ENCODE data around the gene MAD1L1.
"Not testable (repeated sequence)": the region's sequence is repeated elsewhere in the genome, so short reads cannot be mapped to it uniquely, and the experiment has no call there.

Gene MAD1L1

DNA sequence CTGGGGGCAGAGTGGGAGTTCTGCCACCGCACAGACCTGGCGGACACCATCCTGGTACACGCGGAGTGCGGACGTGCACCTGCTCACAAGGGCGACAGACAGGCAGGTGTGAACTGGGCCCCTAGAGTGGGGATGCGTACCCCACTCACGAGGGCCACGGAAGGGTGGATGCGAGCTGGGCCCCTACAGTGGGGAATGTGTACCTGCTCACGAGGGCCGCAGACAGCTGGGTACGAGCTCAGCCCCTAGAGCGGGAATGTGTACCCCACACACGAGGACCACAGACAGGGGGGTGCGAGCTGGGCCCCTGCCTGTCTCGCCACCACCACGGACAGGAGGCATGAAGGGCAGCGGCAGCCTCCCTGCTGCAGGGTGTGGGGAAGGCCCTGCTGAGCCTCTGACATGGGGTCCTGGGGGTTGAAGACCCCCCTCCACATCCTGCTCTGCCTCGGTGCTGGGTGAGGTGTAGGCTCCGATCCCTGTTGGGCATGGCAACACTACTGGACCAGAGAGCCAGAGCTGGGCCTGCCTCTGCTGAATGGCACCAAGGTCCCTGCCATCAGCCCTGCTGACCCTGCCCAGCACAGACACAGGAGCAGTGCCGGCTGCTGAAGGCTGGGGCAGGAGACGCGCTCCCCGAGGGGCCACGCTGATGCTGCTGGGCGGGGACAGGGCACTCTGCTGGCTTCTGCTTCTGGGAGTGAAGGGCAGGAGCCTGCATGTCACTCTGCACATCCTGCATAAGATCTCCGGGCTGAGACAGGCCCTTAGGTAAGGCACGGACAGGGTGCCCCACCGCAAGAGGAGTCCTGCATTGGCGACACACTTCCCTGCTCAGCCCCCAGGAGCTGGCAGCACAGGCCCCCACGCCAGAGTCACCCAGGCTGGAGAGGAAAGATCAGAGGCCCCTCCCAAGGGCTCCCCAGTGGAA is 259.2 kb downstream of the MAD1L1 start:
- in situ Hi-C loops (cut with HindIII; ENCODE audit: low sequenced_read_pairs): loop anchor here (5.0 to 10.0 kb wide), 2 partner anchors 51 to 61 kb away; no protein-coding TSS in a partner anchor
- H3K4me3 ChIP-seq (ENCODE audit: low read depth, low read length): no peak overlapping the region
- no peak for DNase-seq (ENCODE audit: low read depth)
- TF ChIP-seq, protein P1, sequence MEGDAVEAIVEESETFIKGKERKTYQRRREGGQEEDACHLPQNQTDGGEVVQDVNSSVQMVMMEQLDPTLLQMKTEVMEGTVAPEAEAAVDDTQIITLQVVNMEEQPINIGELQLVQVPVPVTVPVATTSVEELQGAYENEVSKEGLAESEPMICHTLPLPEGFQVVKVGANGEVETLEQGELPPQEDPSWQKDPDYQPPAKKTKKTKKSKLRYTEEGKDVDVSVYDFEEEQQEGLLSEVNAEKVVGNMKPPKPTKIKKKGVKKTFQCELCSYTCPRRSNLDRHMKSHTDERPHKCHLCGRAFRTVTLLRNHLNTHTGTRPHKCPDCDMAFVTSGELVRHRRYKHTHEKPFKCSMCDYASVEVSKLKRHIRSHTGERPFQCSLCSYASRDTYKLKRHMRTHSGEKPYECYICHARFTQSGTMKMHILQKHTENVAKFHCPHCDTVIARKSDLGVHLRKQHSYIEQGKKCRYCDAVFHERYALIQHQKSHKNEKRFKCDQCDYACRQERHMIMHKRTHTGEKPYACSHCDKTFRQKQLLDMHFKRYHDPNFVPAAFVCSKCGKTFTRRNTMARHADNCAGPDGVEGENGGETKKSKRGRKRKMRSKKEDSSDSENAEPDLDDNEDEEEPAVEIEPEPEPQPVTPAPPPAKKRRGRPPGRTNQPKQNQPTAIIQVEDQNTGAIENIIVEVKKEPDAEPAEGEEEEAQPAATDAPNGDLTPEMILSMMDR (IDR thresholded peaks at IDR 0.05; ENCODE audit: low read depth, low read length, missing control alignments): no peak

DNA sequence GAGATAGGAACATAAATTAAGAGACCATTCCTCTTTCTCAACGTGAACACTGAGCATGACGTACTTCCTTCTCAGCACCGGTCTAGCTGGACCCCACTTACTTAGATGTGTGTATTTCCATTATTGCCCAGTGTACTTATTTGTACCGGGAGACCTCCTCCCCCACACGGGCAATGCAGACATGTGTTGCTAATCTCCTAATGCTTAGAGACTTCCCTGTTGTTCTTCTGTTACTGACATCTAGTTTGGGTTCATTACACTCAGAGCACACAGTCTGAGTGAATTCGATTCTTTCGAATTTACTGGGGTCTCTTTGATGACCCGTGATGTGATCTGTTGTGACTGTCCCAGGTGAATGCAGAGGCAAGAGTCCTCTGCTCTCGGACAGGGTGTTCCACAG is 260.0 kb downstream of the MAD1L1 start:
- DNase-seq (ENCODE audit: low read depth): no peak
- TF ChIP-seq, protein P1 (IDR thresholded peaks at IDR 0.05; ENCODE audit: low read depth, low read length, missing control alignments): no peak
- no peak overlapping the region for H3K4me3 ChIP-seq (ENCODE audit: low read depth, low read length)
- in situ Hi-C loops (cut with HindIII; ENCODE audit: low sequenced_read_pairs): loop anchor here (5.0 to 10.0 kb wide), 2 partner anchors 50 to 62 kb away; no protein-coding TSS in a partner anchor

DNA sequence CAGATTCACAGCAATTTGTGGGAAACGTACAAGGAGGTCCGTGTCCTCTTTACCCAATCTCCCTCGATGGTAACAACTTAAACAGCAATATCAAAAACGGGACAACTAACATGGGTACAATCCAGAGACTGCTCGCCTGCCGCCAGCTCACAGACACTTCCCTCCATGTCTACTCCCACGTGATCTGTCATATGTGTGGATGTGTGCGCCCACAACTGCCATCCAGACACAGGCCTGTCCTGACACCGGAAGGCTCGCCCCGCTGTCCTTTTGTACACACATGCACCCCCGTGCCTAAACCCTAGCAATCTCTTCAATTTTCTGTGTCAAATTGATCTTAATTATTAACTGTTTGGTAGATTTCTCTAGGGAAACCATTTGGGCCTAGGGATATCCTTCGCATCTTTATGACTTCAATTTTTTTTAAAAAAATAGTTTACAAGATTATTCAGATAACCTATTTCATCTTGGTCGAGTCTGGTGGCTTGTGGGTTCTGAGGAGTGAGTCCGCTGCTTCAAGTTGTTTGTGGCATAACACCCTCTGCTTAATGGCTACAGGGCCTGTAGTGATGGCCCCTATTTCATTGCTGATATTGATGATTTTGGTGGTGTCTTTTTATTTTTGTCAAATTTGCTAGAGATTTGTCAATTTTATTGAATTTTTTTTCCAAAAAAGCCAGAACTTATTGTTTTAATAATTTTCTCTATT is 260.6 kb downstream of the MAD1L1 start:
- H3K4me3 ChIP-seq (ENCODE audit: low read depth, low read length): no peak overlapping the region
- TF ChIP-seq, protein P1 (IDR thresholded peaks at IDR 0.05; ENCODE audit: low read depth, low read length, missing control alignments): no peak
- in situ Hi-C loops (cut with HindIII; ENCODE audit: low sequenced_read_pairs): loop anchor here (5.0 to 10.0 kb wide), 2 partner anchors 50 to 63 kb away; no protein-coding TSS in a partner anchor
- DNase-seq (ENCODE audit: low read depth): no peak

DNA sequence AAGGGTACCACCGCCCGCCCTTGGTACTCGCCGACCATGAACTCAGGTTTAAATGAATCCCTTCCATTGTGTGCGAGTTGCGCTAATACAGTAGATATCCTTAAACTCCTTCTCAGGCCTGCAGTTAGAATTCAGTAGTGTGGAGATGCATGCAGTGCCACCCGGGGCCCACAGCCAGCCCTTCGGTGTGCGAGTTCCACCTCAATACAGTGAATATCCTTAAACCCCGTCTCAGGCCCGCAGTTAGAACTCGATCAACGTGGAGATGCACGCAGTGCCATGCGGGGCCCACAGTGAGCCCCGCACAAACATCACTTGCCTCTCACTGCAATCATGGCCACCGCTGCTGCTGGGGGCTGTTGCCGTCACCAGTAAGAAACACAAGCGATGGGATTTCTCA is 261.9 kb downstream of the MAD1L1 start:
- H3K4me3 ChIP-seq (ENCODE audit: low read depth, low read length): no peak overlapping the region
- no peak for DNase-seq (ENCODE audit: low read depth)
- in situ Hi-C loops (cut with HindIII; ENCODE audit: low sequenced_read_pairs): loop anchor here (5.0 to 10.0 kb wide), 2 partner anchors 49 to 64 kb away; no protein-coding TSS in a partner anchor
- TF ChIP-seq, protein P1 (IDR thresholded peaks at IDR 0.05; ENCODE audit: low read depth, low read length, missing control alignments): no peak

DNA sequence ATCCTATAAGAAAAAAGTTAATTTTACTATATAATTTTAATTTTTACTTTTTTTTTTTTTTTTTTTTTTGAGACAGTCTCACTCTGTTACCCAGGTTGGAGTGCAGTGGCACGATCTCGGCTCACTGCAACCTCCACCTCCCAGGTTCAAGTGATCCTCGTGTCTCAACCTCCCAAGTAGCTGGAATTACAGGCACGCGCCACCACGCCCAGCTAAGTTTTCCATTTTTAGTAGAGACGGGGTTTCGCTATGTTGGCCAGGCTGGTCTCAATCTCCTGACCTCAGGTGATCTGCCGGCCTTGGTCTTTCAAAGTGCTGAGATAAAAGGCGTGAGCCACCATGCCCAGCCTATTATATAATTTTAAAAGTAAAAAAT is 262.5 kb downstream of the MAD1L1 start:
- H3K4me3 ChIP-seq (ENCODE audit: low read depth, low read length); DNase-seq (ENCODE audit: low read depth): not testable (repeated sequence)
- in situ Hi-C loops (cut with HindIII; ENCODE audit: low sequenced_read_pairs): loop anchor here (5.0 to 10.0 kb wide), 2 partner anchors 48 to 65 kb away; no protein-coding TSS in a partner anchor

DNA sequence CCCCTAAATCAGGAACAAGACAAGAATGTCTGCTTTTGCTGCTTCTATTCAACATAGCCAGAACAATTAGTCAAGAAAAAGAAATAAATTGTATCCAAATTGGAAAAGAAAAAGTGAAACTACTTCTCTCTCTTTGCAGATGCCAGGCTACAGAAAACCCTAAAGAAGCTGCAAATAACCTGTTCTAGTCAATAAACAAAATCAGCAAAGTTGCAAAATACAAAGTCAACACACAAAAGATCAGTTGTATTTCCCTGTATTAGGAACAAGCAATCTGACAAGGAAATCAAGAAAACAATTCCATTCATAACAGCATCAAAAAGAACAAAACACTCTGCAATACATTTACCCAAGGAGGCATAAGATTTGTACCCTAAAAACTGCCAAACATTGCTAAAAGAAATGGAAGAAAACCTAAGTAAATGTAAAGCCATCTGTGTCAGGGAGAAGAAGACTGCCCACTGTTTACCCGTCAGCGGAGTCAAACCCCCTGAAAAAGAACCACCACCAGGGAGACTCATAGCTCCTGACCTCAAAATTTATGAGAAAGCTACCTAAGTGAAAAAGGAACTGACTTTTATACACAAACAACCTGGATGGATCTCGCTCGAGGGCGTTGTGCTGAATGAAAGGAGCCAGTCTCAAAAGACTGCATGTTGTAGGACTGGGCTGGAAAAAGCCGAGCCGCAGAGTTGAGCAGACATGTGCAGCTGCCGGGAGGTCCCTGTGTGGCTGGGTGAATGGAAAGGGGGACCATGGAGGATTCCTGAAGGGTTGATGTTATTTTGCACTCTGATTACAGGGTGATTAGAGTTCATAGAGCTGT is 263.1 kb downstream of the MAD1L1 start:
- H3K4me3 ChIP-seq (ENCODE audit: low read depth, low read length): no peak overlapping the region

More for the DNA sequence above, 263.1 kb downstream of the MAD1L1 start:
- TF ChIP-seq, protein P1 (IDR thresholded peaks at IDR 0.05; ENCODE audit: low read depth, low read length, missing control alignments): no peak
- DNase-seq (ENCODE audit: low read depth): no peak
- in situ Hi-C loops (cut with HindIII; ENCODE audit: low sequenced_read_pairs): loop anchor here (5.0 to 10.0 kb wide), 2 partner anchors 47 to 65 kb away; no protein-coding TSS in a partner anchor

Data from astrocyte of the cerebellum (primary cell).